ENCODE results near the gene ARMCX4. TPM values are rescaled to one million over a fixed set of nuclear protein-coding genes. Genes with fewer than 3 reads are reported as not detected.

Gene ARMCX4
- total RNA-seq, 1 donor: 11.2 TPM

GRCh38 chrX:101460669-101461068 is 24.6 kb upstream of the ARMCX4 start:
- H3K4me3 ChIP-seq (ENCODE audit: low read depth, low read length): no peak overlapping the region
- peak; percentile 2 for TF ChIP-seq CTCF (IDR thresholded peaks at IDR 0.05; ENCODE audit: insufficient read depth, low read depth, low read length)
- peak; percentile 20 for DNase-seq (ENCODE audit: low read depth)

- peak; percentile 39 for DNase-seq (ENCODE audit: low read depth)
- peak; percentile 49 for TF ChIP-seq CTCF (IDR thresholded peaks at IDR 0.05; ENCODE audit: insufficient read depth, low read depth, low read length)
Measured at GRCh38 chrX:101462892-101463291, 22.4 kb upstream of the ARMCX4 start.

GRCh38 chrX:101478366-101478765 is 6.9 kb upstream of the ARMCX4 start:
- no peak for TF ChIP-seq CTCF (IDR thresholded peaks at IDR 0.05; ENCODE audit: insufficient read depth, low read depth, low read length)
- DNase-seq (ENCODE audit: low read depth): no peak
- H3K4me3 ChIP-seq (ENCODE audit: low read depth, low read length): no peak overlapping the region

More at GRCh38 chrX:101462892-101463291, 22.4 kb upstream of the ARMCX4 start:
- H3K4me3 ChIP-seq (ENCODE audit: low read depth, low read length): no peak overlapping the region

- peak; percentile 68 for DNase-seq (ENCODE audit: low read depth)
- no peak for TF ChIP-seq CTCF (IDR thresholded peaks at IDR 0.05; ENCODE audit: insufficient read depth, low read depth, low read length)
Measured at GRCh38 chrX:101482296-101482695, 3.0 kb upstream of the ARMCX4 start.

GRCh38 chrX:101483705-101484104 is 1.6 kb upstream of the ARMCX4 start:
- H3K4me3 ChIP-seq (ENCODE audit: low read depth, low read length): no peak overlapping the region
- TF ChIP-seq CTCF (IDR thresholded peaks at IDR 0.05; ENCODE audit: insufficient read depth, low read depth, low read length): no peak
- DNase-seq (ENCODE audit: low read depth): no peak

More at GRCh38 chrX:101482296-101482695, 3.0 kb upstream of the ARMCX4 start:
- no peak overlapping the region for H3K4me3 ChIP-seq (ENCODE audit: low read depth, low read length)

GRCh38 chrX:101484135-101484534 is 1.1 kb upstream of the ARMCX4 start:
- no peak overlapping the region for H3K4me3 ChIP-seq (ENCODE audit: low read depth, low read length)
- DNase-seq (ENCODE audit: low read depth): no peak
- no peak for TF ChIP-seq CTCF (IDR thresholded peaks at IDR 0.05; ENCODE audit: insufficient read depth, low read depth, low read length)

GRCh38 chrX:101488796-101489195 is 3.5 kb downstream of the ARMCX4 start:
- no peak for DNase-seq (ENCODE audit: low read depth)
- no peak for TF ChIP-seq CTCF (IDR thresholded peaks at IDR 0.05; ENCODE audit: insufficient read depth, low read depth, low read length)
- H3K4me3 ChIP-seq (ENCODE audit: low read depth, low read length): no peak overlapping the region
